Peyer's patch (tissue), 4 donors: ENCODE results near the gene ULK1. TPM values are rescaled to one million over a fixed set of nuclear protein-coding genes. Genes with fewer than 3 reads are reported as not detected.

Experiments
- DNase-seq, 3 donors: peaks; one replicate each; pipeline ENCODE4 v3.0.0-alpha.2; 2017 to 2019
- H3K27ac ChIP-seq, 4 donors: fragments of 200-600 bp; sonication (generic); one replicate each; pipeline ENCODE4 v1.5.1; 2016 to 2019
- H3K27me3 ChIP-seq, 2 donors: fragments of 200-600 bp; sonication (generic); one replicate each; pipeline ENCODE4 v1.5.1; 2019
- H3K36me3 ChIP-seq, 3 donors: fragments of 200-600 bp; sonication (generic); one replicate each; pipeline ENCODE4 v1.5.1; 2016 to 2019
- H3K4me1 ChIP-seq, 4 donors: fragments of 200-600 bp; sonication (generic); one replicate each; pipeline ENCODE4 v1.5.1; 2016 to 2019
- H3K4me3 ChIP-seq, 4 donors: fragments of 200-600 bp; sonication (generic); 1 replicate in 3 of 4; 2 replicates in 1 of 4; pipeline ENCODE4 v1.5.1; 2016 to 2019; ENCODE audit warnings: mild to moderate bottlenecking in 1 of 4
- H3K9me3 ChIP-seq, 4 donors: fragments of 200-600 bp; sonication (generic); one replicate each; pipeline ENCODE4 v1.5.1; 2016 to 2019; ENCODE audit warnings: mild to moderate bottlenecking in 1 of 4
- POLR2A ChIP-seq, 2 donors: fragments of 450-650 bp; IDR thresholded peaks; one replicate each; pipeline ENCODE4 v1.5.1; 2017; ENCODE audit warnings: antibody characterized with exemption in 2 of 2, mild to moderate bottlenecking in 2 of 2, moderate library complexity in 2 of 2
- total RNA-seq, 4 donors: library from RNA; depleted of rRNA; stranded (reverse); fragments of >200 nt; gene quantifications; one replicate each; pipeline ENCODE4 v1.1.0, GENCODE V29; 2016
- TF ChIP-seq, protein P1 (sequence below), 6 experiments: fragments of 450-650 bp in 4 of 6; fragments of 200-600 bp in 2 of 6; sonication (generic) in 1 of 6; IDR thresholded peaks; one replicate each; pipeline ENCODE4 v1.5.1; 2017 to 2019; ENCODE audit warnings: antibody characterized with exemption in 6 of 6, mild to moderate bottlenecking in 3 of 6, moderate library complexity in 1 of 6

Gene ULK1
- total RNA-seq, 4 donors from 2014 or later, result 25.2 to 54.1 (median 38.8) TPM

DNA sequence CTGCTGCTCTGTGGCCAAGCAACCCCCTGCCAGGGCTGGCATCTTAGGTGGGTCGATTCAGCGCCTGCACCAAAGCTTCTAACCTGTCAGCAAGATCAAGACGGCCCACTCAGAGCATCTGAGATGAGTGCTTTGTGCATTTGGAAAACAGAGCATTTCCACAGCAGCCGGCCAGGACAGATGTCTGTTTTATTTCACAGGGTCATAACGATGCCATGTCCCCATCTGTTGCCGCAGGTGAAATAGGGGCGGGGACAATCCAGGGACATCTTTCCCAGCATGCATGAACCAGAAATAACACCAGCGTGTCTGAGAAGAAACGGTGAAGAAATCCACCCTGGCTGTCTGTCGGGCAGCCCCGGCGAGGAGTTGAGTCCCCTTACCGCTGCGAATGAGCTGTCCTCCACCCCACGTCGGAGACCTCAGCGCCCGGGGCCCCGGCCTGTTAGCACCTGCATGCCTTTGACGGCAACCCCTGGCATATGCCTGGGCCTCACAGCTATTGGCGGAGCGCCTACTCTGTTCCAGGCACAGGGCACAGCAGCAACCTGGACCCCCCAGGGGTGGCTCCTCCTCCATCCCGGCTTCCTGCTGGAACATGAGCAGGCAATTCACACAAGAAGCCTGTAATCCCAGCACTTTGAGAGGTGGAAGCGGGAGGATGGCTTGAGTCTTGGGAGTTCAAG lies 30.6 kb upstream of the ULK1 start:
- no peak for TF ChIP-seq POLR2A (IDR thresholded peaks at IDR 0.05)
- TF ChIP-seq, protein P1, sequence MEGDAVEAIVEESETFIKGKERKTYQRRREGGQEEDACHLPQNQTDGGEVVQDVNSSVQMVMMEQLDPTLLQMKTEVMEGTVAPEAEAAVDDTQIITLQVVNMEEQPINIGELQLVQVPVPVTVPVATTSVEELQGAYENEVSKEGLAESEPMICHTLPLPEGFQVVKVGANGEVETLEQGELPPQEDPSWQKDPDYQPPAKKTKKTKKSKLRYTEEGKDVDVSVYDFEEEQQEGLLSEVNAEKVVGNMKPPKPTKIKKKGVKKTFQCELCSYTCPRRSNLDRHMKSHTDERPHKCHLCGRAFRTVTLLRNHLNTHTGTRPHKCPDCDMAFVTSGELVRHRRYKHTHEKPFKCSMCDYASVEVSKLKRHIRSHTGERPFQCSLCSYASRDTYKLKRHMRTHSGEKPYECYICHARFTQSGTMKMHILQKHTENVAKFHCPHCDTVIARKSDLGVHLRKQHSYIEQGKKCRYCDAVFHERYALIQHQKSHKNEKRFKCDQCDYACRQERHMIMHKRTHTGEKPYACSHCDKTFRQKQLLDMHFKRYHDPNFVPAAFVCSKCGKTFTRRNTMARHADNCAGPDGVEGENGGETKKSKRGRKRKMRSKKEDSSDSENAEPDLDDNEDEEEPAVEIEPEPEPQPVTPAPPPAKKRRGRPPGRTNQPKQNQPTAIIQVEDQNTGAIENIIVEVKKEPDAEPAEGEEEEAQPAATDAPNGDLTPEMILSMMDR (IDR thresholded peaks at IDR 0.05), result no peak
- Histone ChIP-seq H3K36me3 (no peaks in the 10 kb centered on the region), H3K9me3 (no peaks in the 10 kb centered on the region), H3K4me1 (peaks cover 0 to 9% (median 0%) of the 10 kb centered on the region in 4 donors), H3K27me3 (no peaks in the 10 kb centered on the region), H3K27ac (no peak overlapping the region), H3K4me3 (no peak overlapping the region)
- no peak for DNase-seq

- Histone ChIP-seq H3K27ac (no peak overlapping the region), H3K27me3 (no peaks in the 10 kb centered on the region), H3K9me3 (no peaks in the 10 kb centered on the region), H3K4me1 (peaks cover 0 to 9% (median 0%) of the 10 kb centered on the region in 4 donors), H3K36me3 (no peaks in the 10 kb centered on the region), H3K4me3 (no peak overlapping the region)
- no peak for DNase-seq
- TF ChIP-seq POLR2A (IDR thresholded peaks at IDR 0.05), result no peak
- TF ChIP-seq, protein P1 (IDR thresholded peaks at IDR 0.05), result no peak
Observed at GRCh38 chr12:131864469-131864868, 30.0 kb upstream of the ULK1 start.

DNA sequence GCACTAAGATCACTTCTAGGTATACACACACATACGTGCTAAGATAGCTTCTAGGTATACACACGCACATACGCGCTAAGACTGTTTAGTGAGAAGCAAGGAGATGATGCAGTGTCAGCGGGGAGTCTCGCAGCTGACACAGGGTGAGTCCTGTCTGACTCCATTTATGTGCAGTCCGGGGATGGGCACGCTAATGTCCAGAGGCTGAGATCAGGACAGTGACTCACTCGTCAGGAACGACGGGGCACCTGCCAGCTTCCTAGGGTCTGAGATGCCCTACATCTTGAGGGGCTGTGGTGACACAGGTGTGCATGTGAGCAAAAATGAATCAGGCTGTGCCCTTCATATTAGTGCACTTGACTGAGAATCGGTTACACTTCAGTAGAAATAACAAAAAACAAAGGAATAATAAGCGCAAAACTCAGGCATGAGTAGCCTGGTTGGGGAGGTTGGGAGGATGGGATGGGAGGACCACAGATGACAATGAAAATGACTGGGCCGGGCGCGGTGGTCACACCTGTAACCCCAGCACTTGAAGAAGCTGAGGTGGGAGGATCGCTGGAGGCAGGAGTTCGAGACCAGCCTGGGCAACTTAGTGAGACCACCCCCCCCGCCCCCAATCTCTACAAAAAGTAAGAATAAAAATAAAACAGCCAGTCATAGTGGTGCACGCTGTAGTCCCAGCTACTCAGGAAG lies 29.1 kb upstream of the ULK1 start:
- H3K9me3 ChIP-seq, result no peaks in the 10 kb centered on the region
- no peak overlapping the region for H3K4me3 ChIP-seq
- no peaks in the 10 kb centered on the region for H3K36me3 ChIP-seq
- H3K4me1 ChIP-seq, result peaks cover 0 to 8% (median 0%) of the 10 kb centered on the region in 4 donors
- no peak for DNase-seq
- H3K27me3 ChIP-seq, result no peaks in the 10 kb centered on the region
- H3K27ac ChIP-seq, result no peak overlapping the region
- no peak for TF ChIP-seq POLR2A (IDR thresholded peaks at IDR 0.05)
- TF ChIP-seq, protein P1 (IDR thresholded peaks at IDR 0.05), result no peak

GRCh38 chr12:131867471-131867870 lies 27.0 kb upstream of the ULK1 start:
- Histone ChIP-seq H3K9me3 (no peaks in the 10 kb centered on the region), H3K4me3 (no peak overlapping the region), H3K36me3 (no peaks in the 10 kb centered on the region), H3K27me3 (no peaks in the 10 kb centered on the region), H3K27ac (no peak overlapping the region), H3K4me1 (no peaks in the 10 kb centered on the region)
- DNase-seq, result no peak
- no peak for TF ChIP-seq POLR2A (IDR thresholded peaks at IDR 0.05)
- TF ChIP-seq, protein P1 (IDR thresholded peaks at IDR 0.05), result no peak

GRCh38 chr12:131867891-131868675 lies 26.3 kb upstream of the ULK1 start:
- DNase-seq, result no peak
- Histone ChIP-seq H3K9me3 (no peaks in the 10 kb centered on the region), H3K4me3 (no peak overlapping the region), H3K27me3 (no peaks in the 10 kb centered on the region), H3K27ac (no peak overlapping the region), H3K36me3 (no peaks in the 10 kb centered on the region), H3K4me1 (no peaks in the 10 kb centered on the region)
- TF ChIP-seq, protein P1 (IDR thresholded peaks at IDR 0.05), result no peak
- TF ChIP-seq POLR2A (IDR thresholded peaks at IDR 0.05), result no peak
